HG03175 (cell line): ENCODE data around the gene ALDH1A1.

Experiments
- ATAC-seq: cut with Tn5 transposase; IDR thresholded peaks from one replicate; pipeline ENCODE4 v1.9.1; 2021; ENCODE audit warnings: mild to moderate bottlenecking, moderate library complexity; ENCODE audit not compliant: unreplicated experiment

ALDH1A1 gene

DNA sequence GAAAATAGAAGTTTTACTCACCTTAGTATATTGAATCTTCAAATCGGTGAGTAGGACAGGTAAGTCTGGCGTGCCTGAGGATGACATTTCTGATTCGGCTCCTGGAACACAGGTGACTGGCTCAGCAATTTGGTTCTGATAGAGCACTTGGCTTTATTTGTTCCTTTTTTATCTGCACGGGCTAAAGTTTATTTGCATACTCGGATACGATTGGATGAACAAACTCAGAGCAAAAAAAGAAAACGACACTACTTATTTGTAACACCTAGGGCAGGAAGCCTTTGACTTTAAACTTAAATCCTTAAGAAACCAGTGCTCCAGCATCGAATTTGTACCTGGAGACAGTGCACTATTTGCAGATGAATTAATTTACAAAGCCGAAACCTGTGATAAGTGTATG is at the start of gene ALDH1A1:
ALDH1A1 (minus strand) TSS at position 140 of the 400 bp plus-strand sequence; CDS start at position 87, 53 bp downstream.
- no peak for ATAC-seq

DNA sequence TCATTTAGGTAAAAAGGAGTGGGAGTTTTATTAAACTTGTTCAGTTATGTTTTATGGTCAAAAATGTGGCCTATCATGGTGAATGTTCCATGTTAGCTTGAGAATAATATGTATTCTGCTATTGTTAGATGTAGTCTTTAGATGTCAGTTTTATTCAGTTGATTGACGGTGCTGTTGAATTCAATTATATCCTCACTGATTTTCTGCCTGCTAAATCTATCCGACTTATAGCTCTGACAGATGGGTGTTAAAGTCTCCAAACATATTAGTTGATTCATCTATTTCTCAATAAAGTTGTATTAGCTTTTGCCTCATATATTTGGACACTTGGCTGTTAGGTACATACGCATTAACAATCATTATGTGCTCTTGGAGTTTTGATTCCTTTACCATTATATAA is 49.0 kb upstream of the ALDH1A1 start:
- ATAC-seq, result no peak

DNA sequence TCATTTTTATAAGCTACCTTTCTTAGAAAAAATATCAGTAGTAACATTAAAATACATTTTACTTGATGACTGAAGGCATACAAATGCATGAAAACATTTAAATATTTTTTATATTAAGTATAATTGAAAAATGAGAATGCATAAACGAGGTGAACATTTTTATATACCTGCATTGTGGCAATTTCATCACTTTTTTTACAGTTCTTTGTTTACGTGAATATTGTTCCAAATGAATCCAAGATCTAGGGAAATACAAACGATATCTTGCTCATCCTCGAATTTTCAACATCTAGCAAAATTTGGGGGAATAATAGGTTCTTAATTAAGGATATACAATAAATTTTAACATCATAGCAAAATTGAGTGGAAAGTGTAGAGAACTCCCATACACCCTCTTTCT is 45.5 kb upstream of the ALDH1A1 start:
- no peak for ATAC-seq

DNA sequence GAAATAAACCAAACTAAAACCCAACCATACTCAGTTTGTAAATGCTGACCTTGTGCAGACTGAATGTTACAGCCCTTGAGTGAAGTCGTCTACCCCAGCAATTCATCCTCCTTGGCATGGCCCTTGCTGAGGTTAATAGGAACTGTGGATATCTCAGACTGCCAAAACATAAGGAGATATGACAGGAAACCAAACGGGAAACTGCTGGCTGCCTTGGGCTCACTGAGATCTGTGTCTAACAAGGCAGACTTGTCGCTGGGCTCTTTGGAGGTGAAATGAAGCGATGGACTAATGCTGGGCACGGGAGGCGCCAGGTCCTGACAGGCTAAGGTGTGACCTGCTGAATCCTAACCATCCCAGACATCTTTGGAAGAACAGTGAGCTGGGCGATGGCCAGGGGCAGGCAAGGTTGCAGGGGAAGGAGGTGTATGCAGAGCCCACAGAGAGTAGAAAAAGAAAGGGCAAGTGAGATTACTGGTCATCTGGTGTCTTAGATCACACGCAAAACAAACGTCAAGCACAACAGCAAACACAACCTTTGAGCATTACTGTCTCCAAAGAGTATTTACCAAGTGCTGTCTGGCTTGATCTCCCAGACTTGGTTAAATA is 44.6 kb upstream of the ALDH1A1 start:
- ATAC-seq, result no peak

DNA sequence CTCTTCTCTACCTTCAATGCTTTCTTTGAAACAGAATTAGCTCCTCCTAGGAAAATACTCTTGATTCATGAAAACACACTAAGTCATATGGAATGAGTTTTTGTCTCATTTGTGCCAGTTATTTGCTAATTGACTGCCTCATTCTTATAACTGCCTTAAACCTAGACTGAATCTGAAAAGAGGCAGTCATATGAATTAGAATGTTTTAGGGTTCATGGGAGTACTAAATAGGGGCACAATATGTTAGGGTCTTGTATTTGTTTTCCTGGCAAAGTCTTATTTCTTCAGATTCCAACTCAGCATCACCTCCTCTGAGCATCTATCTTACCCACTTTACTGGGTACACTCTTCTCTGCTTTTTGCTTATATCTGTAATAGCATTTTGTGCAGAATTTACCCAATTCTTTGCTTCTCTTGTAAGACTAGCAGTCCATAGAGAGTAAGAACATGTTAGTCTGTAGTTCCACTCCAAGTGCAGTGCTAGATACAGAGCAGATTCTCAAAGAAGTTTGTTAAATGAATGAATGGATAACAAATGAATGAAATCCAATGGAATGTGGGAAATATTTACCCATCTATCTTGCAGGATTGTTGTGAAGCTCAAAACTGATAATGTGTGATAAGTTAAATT is 43.9 kb upstream of the ALDH1A1 start:
- ATAC-seq, result no peak

DNA sequence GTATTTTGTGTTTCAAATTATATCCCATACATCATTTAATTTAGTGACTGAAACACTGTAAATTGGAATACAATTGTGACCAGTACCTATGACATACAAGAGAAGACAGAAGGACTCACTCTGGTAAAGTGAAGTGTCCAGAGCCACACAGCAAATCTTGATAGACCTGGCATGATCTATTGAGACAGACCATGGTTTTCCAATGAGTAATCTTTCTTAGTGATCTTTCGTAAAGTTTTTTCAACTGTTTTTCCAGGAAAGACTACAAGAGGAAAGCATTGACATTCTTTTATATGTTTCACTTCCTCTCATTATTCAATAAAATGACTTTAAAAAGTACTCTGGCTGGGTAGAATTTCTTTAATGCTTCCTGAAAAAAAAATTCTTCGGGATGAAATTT is 43.3 kb upstream of the ALDH1A1 start:
- no peak for ATAC-seq

DNA sequence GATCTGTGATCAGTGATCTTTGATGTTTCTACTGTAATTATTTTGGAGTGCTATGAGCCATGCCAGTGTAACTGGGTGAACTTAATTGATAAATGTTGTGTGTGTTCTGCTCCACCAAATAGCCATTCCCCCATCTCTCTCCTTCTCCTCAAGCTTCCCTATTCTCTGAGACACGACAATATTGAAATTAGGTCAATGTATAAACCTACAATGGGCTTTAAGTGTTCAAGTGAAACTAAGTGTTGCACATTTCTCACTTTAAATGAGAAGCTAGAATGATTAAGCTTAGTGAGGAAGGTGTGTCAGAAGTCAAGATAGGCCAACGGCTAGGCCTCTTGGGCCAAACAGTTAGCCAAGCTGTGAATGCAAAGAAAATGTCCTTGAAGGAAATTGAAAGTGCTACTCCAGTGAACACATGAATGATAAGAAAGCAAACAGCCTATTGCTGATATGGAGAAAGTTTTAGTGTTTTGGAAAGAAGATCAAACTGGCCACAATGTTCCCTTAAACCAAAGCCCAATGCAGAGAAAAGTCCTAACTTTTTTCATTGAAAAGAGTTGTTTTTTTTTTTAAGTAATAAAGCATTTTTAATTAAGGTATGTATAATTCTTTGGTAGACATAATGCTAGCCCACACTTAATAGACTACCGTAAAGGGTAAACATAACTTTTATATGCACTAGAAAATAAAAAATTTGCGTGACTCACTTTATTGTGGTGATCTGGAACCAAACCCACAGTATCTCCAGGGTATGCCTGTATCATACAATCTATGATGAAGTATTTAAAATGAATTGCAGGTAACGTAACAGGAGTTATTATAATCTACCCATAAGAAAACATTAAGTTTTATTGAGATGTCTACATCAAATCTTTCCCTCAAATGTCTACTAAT is 42.5 kb upstream of the ALDH1A1 start:
- no peak for ATAC-seq

DNA sequence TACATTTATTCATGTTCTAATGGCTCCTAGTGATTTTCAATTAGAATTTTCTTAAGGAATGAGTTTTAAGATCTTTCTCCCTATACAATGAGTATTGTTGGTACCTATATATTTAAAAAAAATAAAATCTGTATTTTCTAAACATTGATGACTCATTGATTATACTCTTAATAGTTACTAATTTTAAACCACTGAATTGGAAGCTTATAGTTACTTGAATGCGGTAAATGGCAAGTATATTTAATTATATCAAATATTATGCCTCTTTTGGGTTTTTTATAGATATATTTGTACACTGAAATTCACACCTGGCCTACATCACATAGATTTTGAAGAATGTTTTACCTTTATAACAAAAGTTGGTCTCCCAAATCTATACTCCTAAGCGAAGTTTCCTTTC is 38.9 kb upstream of the ALDH1A1 start:
- no peak for ATAC-seq

DNA sequence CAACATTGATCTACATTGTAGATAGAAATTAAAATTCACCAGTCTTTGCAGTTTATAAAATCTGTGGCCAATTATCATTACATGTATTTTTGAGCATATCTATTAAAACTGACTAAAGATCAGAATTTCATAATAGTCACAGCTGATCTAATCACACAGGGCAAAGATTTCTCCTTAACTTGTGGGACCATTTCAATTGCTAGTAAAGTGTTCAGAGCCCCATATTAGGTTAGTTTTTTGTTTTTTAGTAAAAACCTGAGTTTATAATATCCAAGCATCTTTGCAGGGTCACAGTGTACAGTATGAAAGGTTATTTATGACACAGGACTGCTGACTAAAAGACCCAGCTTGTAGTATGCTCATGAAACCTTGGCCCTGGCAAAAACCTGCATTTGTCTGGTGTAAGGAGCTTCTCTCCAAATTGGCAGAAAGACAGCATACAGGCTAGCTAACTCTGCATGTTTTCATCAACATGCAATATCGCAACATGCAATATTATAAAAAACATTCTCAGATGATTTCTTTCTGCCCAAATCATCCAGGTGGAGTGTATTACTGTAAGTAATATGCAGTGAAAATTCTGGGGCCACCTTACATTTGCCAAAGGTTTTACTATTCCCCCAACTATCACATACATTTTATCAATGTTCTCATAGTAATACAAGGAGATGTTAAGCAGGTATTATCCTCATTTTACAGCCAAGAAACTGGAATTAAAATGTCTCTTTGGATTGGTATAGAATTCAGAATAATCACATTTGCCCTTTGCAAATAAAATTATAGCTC is 37.7 kb upstream of the ALDH1A1 start:
- no peak for ATAC-seq

DNA sequence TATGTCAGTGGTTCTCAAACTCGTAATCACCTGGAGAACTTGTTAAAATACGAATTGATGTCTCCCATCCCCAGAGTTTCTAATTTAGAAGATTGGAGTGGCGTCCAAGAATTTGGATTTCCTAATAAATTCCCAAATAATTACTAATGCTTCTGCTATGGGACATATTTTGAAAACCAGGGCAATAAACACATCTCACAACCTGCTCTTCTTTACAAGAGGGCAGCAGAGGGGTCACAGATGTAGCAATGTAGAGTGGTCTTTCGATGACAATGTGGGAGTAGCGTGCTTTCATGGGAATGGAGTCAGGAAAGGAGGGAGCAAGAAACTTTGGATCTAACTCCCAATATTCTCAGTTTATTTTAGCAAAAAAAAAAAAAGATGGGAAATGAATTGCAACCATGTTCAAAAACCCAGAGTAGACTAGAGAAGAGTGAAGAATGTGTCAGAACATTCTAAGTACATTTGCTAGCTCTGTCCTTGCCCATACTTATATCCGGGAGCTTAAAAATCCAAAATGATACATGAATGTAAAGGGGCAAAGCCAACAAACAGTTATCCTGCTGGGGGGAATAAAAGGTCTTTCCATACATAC is 33.8 kb upstream of the ALDH1A1 start:
- ATAC-seq, result no peak

DNA sequence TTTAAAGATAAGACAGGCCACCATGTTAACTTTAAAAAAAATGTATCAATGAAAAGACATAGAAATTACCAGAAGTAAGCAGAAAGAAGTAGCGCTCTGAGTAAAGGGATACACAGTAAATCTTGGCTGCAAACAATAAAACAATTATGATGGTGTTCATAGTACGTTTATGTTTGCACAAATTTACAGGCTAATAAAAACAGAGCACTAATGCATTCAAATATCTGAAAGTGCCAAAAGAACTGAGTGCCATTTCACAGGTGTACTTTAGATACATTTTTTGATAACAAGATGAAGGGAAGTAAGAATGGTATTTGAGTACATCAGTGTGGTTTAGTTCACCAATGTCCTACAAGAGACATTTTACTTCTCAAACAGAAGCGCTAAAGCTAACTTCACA is 32.9 kb upstream of the ALDH1A1 start:
- ATAC-seq, result no peak

DNA sequence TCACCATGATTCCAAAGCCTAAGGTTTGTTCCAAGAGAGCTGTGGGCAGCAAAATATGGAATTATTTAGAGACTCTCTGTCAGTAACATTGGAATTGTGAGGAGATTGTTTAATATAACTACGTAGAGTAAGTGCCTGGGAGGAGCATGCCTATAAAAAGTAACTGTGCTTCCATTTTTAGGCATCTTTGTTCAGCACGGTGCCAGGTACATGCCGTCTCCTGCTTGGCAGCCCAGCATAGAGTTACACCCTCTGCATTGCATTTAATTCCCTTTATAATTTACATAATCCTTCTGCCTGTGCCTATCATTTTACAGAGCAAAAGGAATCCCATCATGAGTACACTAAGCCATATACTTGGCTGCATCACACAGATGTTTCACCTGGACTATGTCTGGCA is 32.1 kb upstream of the ALDH1A1 start:
- ATAC-seq, result no peak

DNA sequence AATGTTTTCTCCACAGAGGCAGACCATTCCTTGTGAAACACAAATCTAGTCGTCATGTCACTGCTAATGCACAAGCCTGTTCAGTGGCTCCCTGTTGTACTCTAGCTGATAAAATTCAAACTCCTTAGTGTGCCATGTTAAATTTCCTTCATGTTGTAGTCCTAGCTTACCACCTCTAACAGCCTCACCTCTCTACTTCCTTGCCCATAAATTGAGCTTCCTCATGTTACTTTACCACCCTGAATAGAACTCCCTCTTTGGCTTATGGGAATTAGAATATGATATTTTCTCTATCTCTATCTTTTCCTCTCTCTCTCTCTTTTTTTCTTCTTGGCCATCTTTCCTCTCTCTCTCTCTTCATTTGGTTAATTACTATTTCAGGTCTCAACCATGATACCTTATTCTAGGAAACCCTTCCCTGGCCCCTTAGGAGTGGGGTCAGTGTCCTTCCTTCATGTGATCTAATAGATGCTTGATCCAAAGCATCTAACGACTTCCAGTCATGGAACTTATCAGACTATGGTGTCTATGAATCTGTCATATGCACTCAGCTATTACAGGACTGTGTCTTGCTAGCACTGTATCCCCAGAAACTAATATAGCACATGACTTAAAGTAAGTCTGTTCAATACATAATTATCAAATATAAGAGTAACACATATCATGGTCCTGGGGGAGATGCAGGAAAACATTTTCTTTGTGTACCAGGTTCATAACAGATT is 31.5 kb upstream of the ALDH1A1 start:
- ATAC-seq, result no peak

DNA sequence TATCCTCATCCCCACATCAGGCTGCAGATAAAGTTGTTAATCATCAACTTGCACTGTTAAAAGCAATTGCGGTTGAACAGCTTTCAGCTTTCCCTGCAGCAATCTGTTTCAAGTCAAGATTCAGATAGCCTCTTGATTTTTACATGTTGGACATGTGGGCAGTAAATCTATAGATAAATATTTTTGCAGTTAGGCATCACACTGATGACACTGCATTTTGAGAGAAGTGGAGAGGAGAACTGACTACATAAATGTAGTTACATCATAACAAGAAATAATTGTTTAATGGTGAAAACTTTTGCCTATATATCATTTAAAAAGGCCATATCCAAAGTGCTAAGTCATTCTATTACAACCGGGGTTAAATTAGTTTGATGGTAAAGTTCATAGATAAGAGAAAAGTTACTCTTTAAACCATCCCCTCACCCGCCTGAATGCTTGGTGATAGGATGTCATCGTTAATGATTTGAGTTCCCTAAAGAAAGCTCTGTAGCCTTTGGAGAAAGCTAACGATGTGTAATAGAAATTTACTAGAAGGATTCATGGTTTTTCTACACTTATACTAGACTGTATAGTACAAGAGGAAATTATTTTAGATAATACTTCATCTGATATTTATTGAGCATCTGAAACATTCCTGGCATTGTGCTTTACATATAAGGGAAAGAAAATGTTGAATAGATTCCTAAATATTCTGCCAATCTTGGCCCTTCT is 30.8 kb upstream of the ALDH1A1 start:
- no peak for ATAC-seq

DNA sequence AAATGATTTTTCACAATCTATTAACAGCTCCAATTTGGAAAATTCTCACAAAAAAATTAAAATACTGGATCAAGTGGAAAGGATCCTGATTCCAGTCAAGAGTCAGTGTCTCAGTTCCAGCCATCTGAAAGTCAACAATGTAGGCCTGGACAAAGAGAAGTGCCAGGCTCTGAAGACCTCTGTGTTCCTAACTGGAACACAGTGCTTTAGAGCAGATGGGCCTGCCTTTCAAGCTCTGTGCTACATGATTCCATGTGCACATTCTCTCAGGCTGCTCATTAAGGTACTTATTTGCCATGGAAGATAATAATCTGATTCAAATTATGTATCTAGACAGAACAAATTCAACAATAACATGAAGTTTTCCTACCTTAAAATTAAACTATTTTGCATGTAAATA is 30.2 kb upstream of the ALDH1A1 start:
- ATAC-seq, result no peak

DNA sequence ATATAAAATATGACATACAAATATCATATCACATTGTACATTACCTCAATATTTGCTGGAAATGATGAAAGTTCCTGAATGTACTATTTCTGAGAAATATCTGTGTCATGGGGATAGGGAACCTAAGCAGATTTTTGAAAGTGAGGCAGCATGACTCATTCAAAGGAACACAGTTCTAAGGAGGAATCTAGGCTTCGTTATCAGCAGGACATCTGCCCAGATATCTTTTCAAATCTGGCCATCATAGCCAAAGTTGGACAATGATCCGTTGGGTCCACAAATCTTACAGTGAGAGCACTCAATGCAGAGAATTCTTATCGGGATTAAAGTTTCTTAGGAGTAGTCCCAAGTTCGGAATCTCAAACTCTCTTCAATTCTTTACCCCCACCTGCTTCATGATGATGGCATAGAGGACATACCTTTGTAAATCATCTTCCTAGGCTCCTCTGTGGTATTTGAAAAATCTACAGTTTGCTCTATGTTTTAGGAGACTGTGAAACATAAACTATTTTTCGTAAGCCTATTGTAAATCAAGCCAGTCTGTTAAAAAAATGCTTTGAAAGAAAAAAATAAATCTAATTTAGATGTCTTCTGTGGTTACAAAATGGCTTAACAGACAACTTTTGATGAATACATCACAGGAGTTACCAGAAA is 29.4 kb upstream of the ALDH1A1 start:
- ATAC-seq, result no peak

DNA sequence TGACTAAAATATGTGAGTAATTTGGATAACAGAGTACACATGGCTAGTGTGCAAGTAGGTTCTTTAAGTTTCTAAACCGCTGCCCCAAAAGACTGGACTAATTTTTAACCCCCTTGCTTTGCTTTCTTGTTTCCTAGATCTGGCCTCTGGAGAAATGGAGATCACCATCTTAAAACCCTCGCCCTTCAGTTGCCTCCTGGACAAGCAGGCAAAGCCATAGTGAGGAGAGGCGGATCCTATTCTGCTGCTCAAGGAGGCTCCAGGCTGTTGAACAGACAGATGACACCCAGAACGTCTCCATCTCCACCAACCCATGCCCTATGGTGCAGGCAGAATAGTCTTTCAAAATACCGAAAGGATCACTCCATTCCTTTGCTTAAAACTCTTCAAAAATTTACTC is 28.6 kb upstream of the ALDH1A1 start:
- ATAC-seq, result no peak

DNA sequence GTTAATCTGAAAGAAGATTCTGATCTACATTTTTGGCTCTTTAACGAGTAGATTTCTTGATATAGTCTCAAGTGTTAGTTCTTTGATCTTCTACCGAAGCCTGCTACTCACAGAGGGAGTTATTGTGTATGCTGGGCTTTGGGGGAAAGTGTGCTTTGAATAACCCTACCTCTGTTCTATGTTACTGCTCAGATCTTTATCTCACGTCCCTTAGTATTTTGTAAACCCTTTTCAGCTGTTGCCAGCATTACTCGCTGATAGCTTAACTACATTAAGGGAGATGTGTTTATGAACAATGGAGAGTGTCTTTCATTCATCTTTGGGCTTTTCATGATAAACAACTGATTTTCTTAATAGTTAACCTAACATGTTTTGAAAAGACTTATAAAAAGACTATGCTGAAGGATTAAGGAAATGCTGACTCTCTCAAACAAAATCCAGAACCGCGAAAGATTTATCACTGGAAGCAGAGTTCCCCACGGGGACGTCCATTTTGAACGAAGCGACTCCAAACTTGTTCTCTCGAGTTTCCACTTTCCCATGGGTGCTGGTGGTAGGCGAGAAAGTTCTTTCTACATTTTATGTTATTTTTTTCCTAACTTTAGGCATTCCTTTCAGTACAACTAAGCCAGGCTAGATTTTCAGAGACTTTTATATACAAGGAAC is 27.9 kb upstream of the ALDH1A1 start:
- ATAC-seq, result no peak

DNA sequence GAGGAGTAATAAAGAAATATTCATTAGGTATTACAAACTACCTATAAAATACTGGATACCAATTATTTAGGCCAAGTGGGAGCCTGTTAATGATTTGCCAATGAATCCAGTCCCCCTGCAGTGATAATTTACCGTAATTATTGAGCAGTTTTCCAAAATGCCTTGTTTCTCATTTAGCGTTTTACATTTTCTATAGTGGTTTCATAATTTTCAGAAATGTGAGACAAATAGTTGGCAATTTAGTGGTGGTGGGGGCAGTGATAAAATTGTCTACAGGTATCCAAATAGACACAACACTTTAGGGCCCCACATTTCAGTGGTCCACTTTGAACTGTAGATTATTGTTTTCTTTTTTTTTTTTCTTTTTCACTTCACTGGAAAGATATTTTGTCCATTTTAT is 27.3 kb upstream of the ALDH1A1 start:
- no peak for ATAC-seq
